AG09309 (cell line): Measurements from ENCODE around the gene HEPN1.
A peak's percentile ranks its signal among the peaks of the same experiment; 100 is the strongest.

ENCODE experiments used
- DNase-seq: peaks from one replicate; pipeline ENCODE4 v3.0.0-alpha.2; 2010; ENCODE audit warnings: low read depth
- H3K4me3 ChIP-seq: 2 replicates; pipeline ENCODE4 v1.5.1; 2011; ENCODE audit warnings: mild to moderate bottlenecking, low read depth, low read length, moderate library complexity; ENCODE audit not compliant: control insufficient read depth
- TF ChIP-seq, protein P1 (sequence below): IDR thresholded peaks from 2 replicates; pipeline ENCODE4 v1.5.1; 2011; ENCODE audit warnings: mild to moderate bottlenecking, low read depth, low read length, inconsistent platforms; ENCODE audit not compliant: insufficient read depth, control insufficient read depth; ENCODE audit errors: missing control alignments

The HEPN1 gene

DNA sequence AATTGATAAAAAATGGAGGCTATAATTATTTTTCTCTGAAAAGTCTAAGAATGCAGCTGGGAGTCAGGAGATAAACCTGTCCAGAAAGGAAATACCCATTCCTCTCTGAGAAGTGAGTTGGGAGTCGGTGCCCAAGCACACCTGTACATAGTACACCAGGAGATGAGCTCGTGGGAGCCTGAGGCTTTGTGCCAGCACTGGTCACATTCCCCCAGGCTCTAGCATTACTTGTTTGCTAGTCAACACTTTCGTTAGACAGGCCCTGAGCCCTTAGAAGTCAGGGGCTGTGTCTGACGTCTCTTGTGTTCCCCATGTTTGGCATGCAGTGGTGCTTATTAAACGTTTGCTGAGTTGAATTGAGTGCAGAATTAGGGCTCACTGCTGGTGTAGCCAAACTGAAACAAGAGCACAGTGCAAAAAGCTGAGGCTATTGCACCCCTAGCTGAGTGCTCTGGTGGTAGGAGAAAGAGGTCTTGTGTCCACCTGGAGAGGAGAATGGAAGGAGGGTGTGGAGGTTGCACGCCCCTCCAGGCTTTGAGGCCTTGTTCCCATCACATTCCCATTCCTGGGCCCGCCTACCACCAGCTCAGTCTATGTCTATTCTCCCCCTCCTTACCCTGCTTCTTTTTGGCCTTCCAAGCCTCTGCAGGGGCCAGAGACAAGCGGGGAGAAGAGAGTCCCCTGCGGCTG, 28.2 kb upstream of the HEPN1 start:
- no peak overlapping the region for H3K4me3 ChIP-seq
- TF ChIP-seq, protein P1, sequence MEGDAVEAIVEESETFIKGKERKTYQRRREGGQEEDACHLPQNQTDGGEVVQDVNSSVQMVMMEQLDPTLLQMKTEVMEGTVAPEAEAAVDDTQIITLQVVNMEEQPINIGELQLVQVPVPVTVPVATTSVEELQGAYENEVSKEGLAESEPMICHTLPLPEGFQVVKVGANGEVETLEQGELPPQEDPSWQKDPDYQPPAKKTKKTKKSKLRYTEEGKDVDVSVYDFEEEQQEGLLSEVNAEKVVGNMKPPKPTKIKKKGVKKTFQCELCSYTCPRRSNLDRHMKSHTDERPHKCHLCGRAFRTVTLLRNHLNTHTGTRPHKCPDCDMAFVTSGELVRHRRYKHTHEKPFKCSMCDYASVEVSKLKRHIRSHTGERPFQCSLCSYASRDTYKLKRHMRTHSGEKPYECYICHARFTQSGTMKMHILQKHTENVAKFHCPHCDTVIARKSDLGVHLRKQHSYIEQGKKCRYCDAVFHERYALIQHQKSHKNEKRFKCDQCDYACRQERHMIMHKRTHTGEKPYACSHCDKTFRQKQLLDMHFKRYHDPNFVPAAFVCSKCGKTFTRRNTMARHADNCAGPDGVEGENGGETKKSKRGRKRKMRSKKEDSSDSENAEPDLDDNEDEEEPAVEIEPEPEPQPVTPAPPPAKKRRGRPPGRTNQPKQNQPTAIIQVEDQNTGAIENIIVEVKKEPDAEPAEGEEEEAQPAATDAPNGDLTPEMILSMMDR, result no peak
- no peak for DNase-seq

DNA sequence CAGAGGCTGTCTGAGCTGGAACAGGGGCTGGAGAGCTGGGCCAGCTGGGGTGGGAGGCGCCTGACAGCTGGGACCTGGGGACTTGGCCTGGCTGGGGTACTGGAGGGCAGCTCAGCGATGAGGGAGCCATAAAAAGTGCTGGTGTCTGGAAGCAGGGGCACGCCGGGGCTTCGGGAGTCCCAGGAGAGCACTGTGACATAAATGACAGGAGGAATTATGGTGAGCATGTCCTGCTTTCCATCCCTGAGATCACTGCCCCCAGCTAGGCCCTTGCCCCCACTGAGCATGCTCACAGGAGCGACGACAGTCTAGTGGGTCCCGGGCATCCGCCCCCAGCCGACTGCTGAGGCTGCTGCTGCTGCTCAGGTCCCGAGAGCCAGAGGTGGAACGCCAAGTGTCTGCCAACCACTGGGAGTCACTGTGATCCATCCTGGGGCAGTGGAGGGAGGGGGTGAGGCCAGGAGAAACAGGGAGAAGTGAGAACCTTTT, 27.6 kb upstream of the HEPN1 start:
- TF ChIP-seq, protein P1, result peak; percentile 12
- no peak for DNase-seq
- H3K4me3 ChIP-seq, result no peak overlapping the region

DNA sequence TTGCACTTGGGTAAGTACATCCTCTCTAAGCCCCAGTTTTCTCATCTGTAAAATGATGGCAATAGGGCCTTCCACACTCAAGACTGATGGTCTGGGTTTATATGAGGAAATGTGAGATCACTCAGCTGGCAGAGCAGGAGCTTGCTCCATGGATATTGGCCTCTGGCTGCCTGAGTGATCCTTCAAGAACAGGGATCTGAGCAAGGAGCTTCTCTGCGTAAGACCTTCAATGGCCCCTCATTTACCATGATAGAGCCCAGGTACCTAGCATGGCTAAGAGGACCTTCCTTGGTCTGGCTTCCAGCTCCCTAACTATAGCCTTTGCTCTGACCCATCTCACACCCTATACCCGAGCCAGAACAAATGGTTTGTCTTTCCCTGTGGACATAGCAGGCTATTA, 26.9 kb upstream of the HEPN1 start:
- TF ChIP-seq, protein P1, result no peak
- DNase-seq, result no peak
- H3K4me3 ChIP-seq, result no peak overlapping the region

DNA sequence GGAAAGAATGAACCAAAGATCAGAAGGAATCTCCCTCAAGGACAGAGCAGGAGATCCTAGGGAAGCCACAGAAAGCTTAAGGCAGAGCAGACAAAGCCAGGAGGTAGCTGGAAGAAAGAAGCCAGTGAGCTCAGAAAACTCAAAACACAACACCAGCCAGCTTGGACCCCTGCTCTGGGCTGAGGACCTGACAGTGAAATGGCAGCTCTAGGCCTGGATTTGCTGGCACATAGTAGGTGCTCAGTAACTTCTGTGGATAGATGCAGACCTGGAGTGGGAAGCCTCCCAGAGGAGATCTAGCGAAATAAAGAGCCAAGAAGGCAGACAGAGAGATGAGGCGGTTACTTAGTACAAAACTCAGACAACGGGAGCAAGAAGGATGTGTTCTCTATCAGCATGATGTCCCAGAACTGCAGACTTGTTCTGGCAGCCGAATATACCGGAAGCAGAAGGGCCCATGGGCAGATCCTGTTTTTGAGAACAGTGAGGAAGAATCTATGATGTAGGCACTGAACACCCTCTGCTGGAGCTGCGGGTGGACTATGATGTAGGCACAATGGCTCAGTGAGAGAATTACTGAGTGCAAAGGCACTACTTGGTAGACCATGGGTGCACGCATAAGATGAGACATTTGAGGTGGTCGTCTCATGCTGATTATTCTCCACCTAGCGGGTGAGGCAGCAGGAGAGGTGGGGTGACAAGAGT, 26.1 kb upstream of the HEPN1 start:
- no peak for DNase-seq
- H3K4me3 ChIP-seq, result no peak overlapping the region
- TF ChIP-seq, protein P1, result no peak

DNA sequence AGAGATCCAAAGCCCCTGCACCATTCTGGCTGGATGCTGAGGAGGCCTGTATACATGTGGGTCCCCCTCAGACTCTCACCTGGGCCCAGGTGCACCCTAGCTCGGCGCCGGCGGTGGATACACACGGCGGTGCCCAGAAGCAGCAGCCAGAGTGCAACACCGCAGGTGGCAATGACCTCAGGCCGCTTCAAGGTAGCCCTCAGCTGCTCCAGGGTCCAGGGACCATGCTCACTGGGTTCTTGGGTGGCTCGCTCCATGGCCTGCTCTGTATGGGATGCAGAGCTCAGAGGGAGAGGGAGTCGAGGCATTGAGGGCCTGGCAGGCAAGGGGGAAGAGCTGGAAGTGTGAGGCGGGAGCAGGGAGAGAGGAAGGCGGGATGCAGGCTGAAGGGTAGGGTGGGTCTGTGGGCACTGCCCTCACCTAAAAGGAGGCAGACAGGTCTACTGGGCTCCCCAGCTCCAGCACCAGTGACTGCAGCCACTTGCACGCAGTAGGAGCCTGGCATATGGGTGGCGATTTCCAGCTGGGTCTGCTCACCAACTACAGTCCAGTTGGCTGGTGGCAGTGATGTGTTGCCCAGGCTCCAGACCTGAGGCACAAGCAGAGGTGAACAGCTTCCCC, 25.2 kb upstream of the HEPN1 start:
- TF ChIP-seq, protein P1, result no peak
- H3K4me3 ChIP-seq, result no peak overlapping the region
- no peak for DNase-seq

DNA sequence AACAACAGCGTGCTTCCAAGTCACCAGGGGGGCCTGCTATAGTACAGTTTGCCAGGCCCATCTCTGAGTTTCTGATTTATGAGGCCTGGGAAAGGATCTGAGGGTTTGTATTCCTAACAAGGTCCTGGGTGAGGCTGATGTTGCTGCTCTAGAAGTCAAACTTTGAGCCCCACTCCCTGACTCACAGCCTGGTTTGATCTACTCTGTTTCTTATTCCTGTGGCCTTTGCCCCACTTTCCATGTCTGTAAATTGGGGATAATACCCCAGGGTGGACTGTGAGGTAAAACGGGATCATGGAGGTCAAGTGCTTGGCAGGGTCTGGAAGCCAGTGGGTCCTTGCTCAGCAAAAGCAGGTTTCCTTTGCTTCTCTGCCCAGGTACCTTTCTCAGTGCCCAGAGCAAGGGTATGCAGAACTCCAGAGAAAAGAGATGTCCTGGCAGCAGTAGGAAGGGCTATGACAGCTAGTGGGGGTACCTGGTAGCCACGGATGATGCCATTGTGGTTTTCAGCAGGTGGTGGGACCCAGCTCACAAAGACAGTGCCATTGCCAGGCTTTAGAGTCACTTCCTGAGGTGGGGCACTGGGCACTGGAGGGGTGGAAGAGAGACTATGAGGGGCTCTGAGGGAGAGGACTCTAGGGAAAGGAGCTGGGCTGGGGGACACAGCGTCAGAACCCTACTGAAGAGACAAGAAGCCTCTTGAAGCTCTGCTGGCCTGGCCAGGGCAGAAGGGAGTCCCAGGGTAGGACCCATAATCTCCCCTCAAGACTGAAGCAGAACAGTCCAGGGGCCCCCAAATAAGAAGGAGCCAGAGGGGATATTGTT, 24.2 kb upstream of the HEPN1 start:
- DNase-seq, result no peak
- no peak overlapping the region for H3K4me3 ChIP-seq

More for the DNA sequence above, 24.2 kb upstream of the HEPN1 start:
- TF ChIP-seq, protein P1, result no peak
